Stimulated activated memory B cell treated with anti-CD40 and anti-IgM and Interleukin-4, amounts not matched to agents 10 μg/mL and 1 μg/mL and 100 μg/mL, for 72 hours (primary cell): Measurements from ENCODE around the gene DTNBP1.
A peak's percentile ranks its signal among the peaks of the same experiment; 100 is the strongest.

Experiments used
- ATAC-seq: fragments of 150-1000 bp; cut with Tn5 transposase; 2 replicates; pipeline ENCODE4 v1.10.0; 2021
- H3K27ac Mint-ChIP-seq: one replicate; pipeline ENCODE4 v1.8.0; 2022; ENCODE audit warnings: mild to moderate bottlenecking, mixed read lengths
- H3K27me3 Mint-ChIP-seq: one replicate; pipeline ENCODE4 v1.8.0; 2022; ENCODE audit warnings: mixed read lengths
- H3K36me3 Mint-ChIP-seq: one replicate; pipeline ENCODE4 v1.8.0; 2022; ENCODE audit warnings: mixed read lengths
- H3K4me1 Mint-ChIP-seq: one replicate; pipeline ENCODE4 v1.8.0; 2022; ENCODE audit warnings: mixed read lengths
- H3K4me3 Mint-ChIP-seq: one replicate; pipeline ENCODE4 v1.8.0; 2022; ENCODE audit warnings: mild to moderate bottlenecking, moderate library complexity, mixed read lengths
- H3K9me3 Mint-ChIP-seq: one replicate; pipeline ENCODE4 v1.8.0; 2022; ENCODE audit warnings: mixed read lengths

Gene DTNBP1

DNA sequence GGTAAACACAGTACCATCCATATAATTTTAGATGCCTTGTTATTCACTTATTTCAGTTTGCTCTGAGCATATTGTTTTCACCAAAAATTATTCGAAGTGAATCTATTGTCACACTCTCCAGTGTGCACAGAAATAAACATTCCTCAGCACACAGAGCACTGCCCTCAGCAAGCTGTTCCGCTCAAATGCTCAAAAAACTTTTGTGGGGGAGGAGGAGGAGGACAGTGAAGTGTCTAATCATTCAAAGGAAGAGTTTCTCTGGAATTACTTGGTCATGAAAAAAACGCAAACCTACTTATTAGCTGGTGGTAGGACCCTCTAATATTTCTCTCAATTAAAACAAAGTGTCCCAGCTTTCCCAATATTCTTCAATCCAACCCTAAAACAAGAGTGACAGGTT lies 88.3 kb downstream of the DTNBP1 start:
- Mint-ChIP-seq H3K4me1 (peaks cover 45% of the 10 kb centered on the region), H3K9me3 (no peaks in the 10 kb centered on the region), H3K4me3 (no peak overlapping the region), H3K27ac (no peak overlapping the region), H3K36me3 (peaks cover 51% of the 10 kb centered on the region), H3K27me3 (no peaks in the 10 kb centered on the region)
- no peak for ATAC-seq

GRCh38 chr6:15574023-15574422 lies 88.8 kb downstream of the DTNBP1 start:
- Mint-ChIP-seq H3K27me3 (no peaks in the 10 kb centered on the region), H3K4me3 (no peak overlapping the region), H3K4me1 (peaks cover 46% of the 10 kb centered on the region), H3K36me3 (peaks cover 51% of the 10 kb centered on the region), H3K27ac (no peak overlapping the region), H3K9me3 (no peaks in the 10 kb centered on the region)
- ATAC-seq = no peak

GRCh38 chr6:15573384-15573783 lies 89.4 kb downstream of the DTNBP1 start:
- ATAC-seq = no peak
- Mint-ChIP-seq H3K36me3 (peaks cover 46% of the 10 kb centered on the region), H3K4me1 (peaks cover 40% of the 10 kb centered on the region), H3K4me3 (no peak overlapping the region), H3K9me3 (no peaks in the 10 kb centered on the region), H3K27me3 (no peaks in the 10 kb centered on the region), H3K27ac (no peak overlapping the region)

DNA sequence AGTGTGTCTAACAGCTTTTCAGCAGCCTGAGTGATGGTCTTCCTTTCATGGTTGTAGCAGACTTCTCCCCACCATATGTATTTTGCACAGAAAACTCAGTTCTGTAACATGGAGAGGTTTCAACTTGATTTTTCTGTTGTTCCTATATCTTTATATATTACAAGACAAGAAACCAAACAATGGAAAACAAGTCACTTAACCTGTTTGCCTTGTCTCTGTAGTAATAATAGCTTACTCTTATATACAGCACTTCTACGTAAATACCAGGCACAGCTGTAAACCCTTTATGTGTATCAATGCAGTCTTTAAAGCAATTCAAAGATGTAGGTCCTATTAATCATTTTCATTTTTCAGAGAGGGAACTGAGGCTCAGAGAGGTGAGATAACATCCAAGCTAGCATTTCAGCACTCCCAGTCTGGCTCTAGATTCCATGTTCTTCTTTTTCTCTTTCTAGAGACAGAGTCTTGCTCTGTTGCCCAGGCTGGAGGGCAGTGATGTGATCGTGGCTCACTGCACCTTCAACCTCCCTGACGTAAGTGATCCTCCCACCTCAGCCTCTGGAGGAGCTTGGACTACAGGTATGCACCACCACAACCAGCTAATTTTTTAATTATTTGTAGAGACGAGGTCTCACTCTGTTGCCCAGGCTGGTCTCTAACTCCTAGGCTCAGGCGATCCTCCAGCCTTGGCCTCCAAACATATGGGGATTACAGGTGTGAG lies 90.4 kb downstream of the DTNBP1 start:
- Mint-ChIP-seq H3K36me3 (peaks cover 40% of the 10 kb centered on the region), H3K27ac (no peak overlapping the region), H3K4me1 (peaks cover 30% of the 10 kb centered on the region), H3K4me3 (no peak overlapping the region), H3K27me3 (no peaks in the 10 kb centered on the region), H3K9me3 (no peaks in the 10 kb centered on the region)
- ATAC-seq = no peak

GRCh38 chr6:15570171-15570570 lies 92.7 kb downstream of the DTNBP1 start:
- H3K9me3 Mint-ChIP-seq = no peaks in the 10 kb centered on the region
- ATAC-seq = no peak
- no peaks in the 10 kb centered on the region for H3K27me3 Mint-ChIP-seq
- H3K4me3 Mint-ChIP-seq = no peak overlapping the region
- H3K4me1 Mint-ChIP-seq = peaks cover 17% of the 10 kb centered on the region
- peaks cover 24% of the 10 kb centered on the region for H3K36me3 Mint-ChIP-seq
- no peak overlapping the region for H3K27ac Mint-ChIP-seq

GRCh38 chr6:15569035-15569995 lies 93.5 kb downstream of the DTNBP1 start:
- Mint-ChIP-seq H3K27me3 (no peaks in the 10 kb centered on the region), H3K4me3 (no peak overlapping the region), H3K36me3 (peaks cover 23% of the 10 kb centered on the region), H3K9me3 (no peaks in the 10 kb centered on the region), H3K4me1 (peaks cover 17% of the 10 kb centered on the region), H3K27ac (no peak overlapping the region)
- ATAC-seq = no peak

GRCh38 chr6:15562977-15563376 lies 99.9 kb downstream of the DTNBP1 start:
- ATAC-seq = no peak
- H3K4me3 Mint-ChIP-seq = no peak overlapping the region
- H3K36me3 Mint-ChIP-seq = peaks cover 13% of the 10 kb centered on the region
- H3K27me3 Mint-ChIP-seq = no peaks in the 10 kb centered on the region
- H3K4me1 Mint-ChIP-seq = peaks cover 30% of the 10 kb centered on the region
- H3K27ac Mint-ChIP-seq = no peak overlapping the region
- no peaks in the 10 kb centered on the region for H3K9me3 Mint-ChIP-seq

GRCh38 chr6:15561447-15562199 lies 101.2 kb downstream of the DTNBP1 start:
- Mint-ChIP-seq H3K27ac (no peak overlapping the region), H3K4me1 (peaks cover 35% of the 10 kb centered on the region), H3K4me3 (no peak overlapping the region), H3K9me3 (no peaks in the 10 kb centered on the region), H3K27me3 (no peaks in the 10 kb centered on the region), H3K36me3 (peaks cover 13% of the 10 kb centered on the region)
- no peak for ATAC-seq

DNA sequence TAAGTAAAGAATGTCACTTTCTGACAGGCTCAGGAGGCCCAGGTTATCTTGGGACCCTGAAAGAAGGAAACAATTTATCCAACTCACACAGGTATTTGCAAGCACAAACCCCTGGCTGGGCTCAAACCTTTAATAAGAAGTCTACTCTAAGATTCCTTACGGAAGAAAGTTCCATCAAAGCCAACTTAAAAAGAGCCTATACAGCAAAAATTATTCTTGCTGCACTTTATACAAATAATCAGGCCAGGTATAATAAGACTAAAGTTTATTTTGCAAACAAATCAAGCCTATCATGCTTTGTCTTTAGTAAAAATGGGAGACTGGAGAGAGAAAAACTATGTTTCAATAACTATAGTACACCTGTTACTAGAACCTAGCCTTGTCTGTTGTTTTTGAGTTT lies 102.1 kb downstream of the DTNBP1 start:
- no peak overlapping the region for H3K27ac Mint-ChIP-seq
- ATAC-seq = no peak
- H3K9me3 Mint-ChIP-seq = no peaks in the 10 kb centered on the region
- H3K4me3 Mint-ChIP-seq = no peak overlapping the region
- peaks cover 38% of the 10 kb centered on the region for H3K4me1 Mint-ChIP-seq
- H3K36me3 Mint-ChIP-seq = peaks cover 13% of the 10 kb centered on the region
- no peaks in the 10 kb centered on the region for H3K27me3 Mint-ChIP-seq

GRCh38 chr6:15557174-15557573 lies 105.7 kb downstream of the DTNBP1 start:
- peak overlapping the region; percentile 20 for H3K27ac Mint-ChIP-seq
- H3K9me3 Mint-ChIP-seq = no peaks in the 10 kb centered on the region
- H3K36me3 Mint-ChIP-seq = peaks cover 6% of the 10 kb centered on the region
- no peaks in the 10 kb centered on the region for H3K27me3 Mint-ChIP-seq
- H3K4me3 Mint-ChIP-seq = no peak overlapping the region
- no peak for ATAC-seq
- H3K4me1 Mint-ChIP-seq = peaks cover 48% of the 10 kb centered on the region

- Mint-ChIP-seq H3K9me3 (no peaks in the 10 kb centered on the region), H3K36me3 (peaks cover 6% of the 10 kb centered on the region), H3K27ac (peak overlapping the region; percentile 20), H3K4me1 (peaks cover 53% of the 10 kb centered on the region), H3K27me3 (no peaks in the 10 kb centered on the region), H3K4me3 (no peak overlapping the region)
- no peak for ATAC-seq
Observed at GRCh38 chr6:15556711-15557110, 106.1 kb downstream of the DTNBP1 start.

GRCh38 chr6:15555101-15556038 lies 107.5 kb downstream of the DTNBP1 start:
- no peak overlapping the region for H3K4me3 Mint-ChIP-seq
- H3K9me3 Mint-ChIP-seq = no peaks in the 10 kb centered on the region
- H3K27me3 Mint-ChIP-seq = no peaks in the 10 kb centered on the region
- ATAC-seq = no peak
- H3K36me3 Mint-ChIP-seq = peaks cover 11% of the 10 kb centered on the region
- H3K4me1 Mint-ChIP-seq = peaks cover 57% of the 10 kb centered on the region
- H3K27ac Mint-ChIP-seq = no peak overlapping the region

DNA sequence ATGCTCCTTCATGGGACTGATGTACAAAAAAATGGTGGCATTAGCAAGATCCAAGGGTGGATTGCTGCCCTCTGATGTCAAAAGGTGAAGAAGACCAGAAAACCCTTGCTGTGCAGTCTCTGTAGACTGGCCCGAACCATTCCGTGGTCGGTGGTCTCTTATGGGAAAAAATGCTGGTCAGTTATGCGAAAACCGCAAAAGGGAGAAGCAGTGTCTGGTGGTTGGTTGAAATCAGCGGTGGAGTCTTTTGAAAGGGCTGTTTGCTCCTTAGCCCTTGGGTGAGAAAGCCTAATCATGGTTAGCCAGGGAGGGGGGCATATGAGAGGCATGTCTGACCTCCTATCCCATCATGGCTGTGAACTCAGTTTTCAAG lies 108.1 kb downstream of the DTNBP1 start:
- H3K27me3 Mint-ChIP-seq = no peaks in the 10 kb centered on the region
- H3K9me3 Mint-ChIP-seq = no peaks in the 10 kb centered on the region
- H3K4me1 Mint-ChIP-seq = peaks cover 61% of the 10 kb centered on the region
- no peak for ATAC-seq
- no peak overlapping the region for H3K4me3 Mint-ChIP-seq
- no peak overlapping the region for H3K27ac Mint-ChIP-seq
- peaks cover 12% of the 10 kb centered on the region for H3K36me3 Mint-ChIP-seq

DNA sequence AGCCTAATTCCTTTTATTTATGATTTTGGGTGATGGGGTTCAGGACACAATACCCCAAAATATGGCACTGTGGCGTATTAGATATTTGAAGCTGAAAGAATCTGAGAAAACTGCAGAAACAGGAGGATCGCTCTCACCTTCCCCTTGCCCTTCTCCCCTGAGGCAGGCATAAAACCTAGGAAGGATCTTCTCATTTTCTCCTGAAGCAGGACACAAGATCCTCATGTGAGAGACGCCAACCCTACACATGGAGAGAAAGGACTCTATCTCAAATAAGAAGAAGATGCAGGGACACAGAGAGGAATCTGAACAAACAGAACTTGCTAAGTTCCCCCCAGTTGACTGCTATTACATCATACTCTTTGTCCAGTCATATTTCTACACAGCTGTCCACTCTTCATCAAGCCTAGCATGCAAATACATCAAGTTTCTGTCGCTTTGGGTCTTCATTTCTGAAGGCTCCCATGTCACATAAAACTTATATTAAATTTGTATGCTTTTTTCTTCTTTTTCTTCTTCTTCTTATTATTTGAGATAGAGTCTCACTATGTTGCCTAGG lies 109.0 kb downstream of the DTNBP1 start:
- H3K36me3 Mint-ChIP-seq = peaks cover 6% of the 10 kb centered on the region
- no peak overlapping the region for H3K4me3 Mint-ChIP-seq
- ATAC-seq = no peak
- H3K4me1 Mint-ChIP-seq = peaks cover 66% of the 10 kb centered on the region
- H3K9me3 Mint-ChIP-seq = no peaks in the 10 kb centered on the region
- H3K27ac Mint-ChIP-seq = peak overlapping the region; percentile 77
- H3K27me3 Mint-ChIP-seq = no peaks in the 10 kb centered on the region
